CD4-positive, alpha-beta T cell treated with Interleukin-15 for 1 hour (primary cell): ENCODE data around the gene CFHR2.

Experiments used
- DNase-seq: peaks from one replicate; pipeline ENCODE4 v3.0.0-alpha.2; 2020

Gene CFHR2

DNA sequence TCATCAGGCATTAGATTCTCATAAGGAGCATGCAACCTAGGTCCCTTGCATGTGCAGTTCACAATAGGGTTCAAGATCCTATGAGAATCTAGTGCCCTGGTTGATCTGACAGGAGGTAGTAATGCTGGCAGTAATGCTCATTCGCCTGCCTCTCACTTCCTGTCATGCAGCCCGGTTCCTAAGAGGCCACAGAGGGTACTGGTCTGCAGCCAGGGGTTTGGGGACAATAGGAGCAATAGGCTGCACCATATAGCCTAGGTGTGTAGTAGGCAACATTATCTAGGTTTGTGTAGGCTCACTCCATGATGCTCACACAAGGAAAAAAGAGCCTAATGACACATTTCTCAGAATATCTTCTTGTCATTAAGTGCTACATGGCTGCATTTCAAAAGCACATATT is 59.6 kb downstream of the CFHR2 start:
- DNase-seq, result no peak

DNA sequence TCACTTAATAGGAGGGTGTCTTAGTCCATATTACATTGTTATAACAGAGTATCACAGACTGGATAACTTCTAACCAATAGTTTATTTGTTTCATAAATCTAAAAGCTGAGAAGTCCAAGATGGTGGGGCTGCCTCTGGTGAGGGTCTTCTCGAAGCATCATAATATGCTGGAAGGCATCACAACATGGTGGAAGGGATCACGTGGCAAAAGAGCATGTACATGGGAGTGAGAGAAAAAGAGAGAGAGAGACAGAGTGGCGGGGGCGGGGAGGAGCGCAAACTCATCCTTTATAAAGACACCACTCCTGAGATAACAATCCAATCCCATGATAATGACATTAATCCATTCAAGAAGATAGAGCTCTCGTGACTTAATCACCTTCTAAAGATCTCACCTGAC is 65.3 kb downstream of the CFHR2 start:
- DNase-seq, result no peak
